ENCODE measurements around the gene DUS1L. TPM values are rescaled to one million over a fixed set of nuclear protein-coding genes. Genes with fewer than 3 reads are reported as not detected.

DUS1L gene
- polyA plus RNA-seq, 2 of the 4 experiments (the other 2 are of a cell fraction): 48.1 to 83.6 TPM

DNA sequence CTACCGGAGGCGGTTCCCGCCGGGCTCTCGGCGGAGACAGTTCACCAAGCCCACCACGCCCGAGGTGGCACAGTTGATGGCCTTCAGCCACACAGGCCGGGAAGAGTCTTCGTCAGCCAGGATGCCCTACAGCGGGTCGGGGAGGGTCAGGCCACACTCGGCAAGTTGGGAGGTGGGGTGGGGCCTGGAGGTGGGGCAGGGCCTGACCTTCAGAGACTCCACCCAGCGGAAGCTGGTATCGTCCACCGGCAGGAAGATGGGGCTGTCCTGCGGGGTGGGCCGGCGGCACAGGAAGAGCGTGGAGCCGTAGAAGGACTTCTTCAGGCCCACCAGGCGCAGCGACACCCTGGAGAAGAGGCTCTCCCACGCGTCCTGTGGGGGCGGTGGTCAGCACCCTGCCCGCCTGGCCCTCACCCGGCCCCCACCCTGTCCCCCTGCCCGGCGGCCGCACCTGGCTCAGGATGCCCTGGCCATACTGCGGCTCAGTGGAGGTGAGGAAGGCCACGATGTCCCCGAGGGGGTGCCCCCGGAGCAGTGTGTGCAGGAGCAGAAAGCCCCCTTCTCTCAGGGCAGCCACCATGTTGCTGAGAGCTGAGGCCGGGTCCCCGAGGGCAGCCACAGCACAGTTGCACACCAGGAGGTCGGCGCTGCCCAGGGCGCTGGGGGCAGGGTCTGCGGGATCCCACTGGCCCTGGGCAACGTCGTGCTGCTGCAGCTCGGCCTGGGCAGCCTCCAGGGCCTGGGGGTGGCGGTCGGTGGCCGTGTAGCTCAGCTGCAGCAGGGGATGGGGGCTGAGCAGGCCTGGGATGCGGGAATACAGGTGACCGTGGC, 19.6 kb upstream of the DUS1L start:
- no peaks in the 10 kb centered on the region for H3K4me1 ChIP-seq
- ATAC-seq (no peak), DNase-seq (ENCODE audit: low read depth in 1 of 2, low spot score in 1 of 2) (no peak), FAIRE-seq (no peak)
- no peak overlapping the region for H3K27ac ChIP-seq
- no peak overlapping the region for H3K4me3 ChIP-seq
- ChIA-PET POLR2A (interaction anchor here (1.4 kb wide), 1 partner anchor 13 kb away, joined by 6 read pairs; the partner anchor contains the start of gene FASN), CTCF (interaction anchor here (0.7 to 1.0 kb wide), 3 partner anchors 49 to 56 kb away, joined by 3 to 4 read pairs (median 3); no protein-coding TSS in a partner anchor)
- H3K9me3 ChIP-seq: no peaks in the 10 kb centered on the region
- TF ChIP-seq RFX5 (IDR thresholded peaks at IDR 0.05) (no peak), FOXS1 (CRISPR knock-in tag; IDR thresholded peaks at IDR 0.05) (no peak), NPAS2 (CRISPR knock-in tag; IDR thresholded peaks at IDR 0.05; ENCODE audit: borderline replicate concordance) (no peak), FOSL2 (IDR thresholded peaks at IDR 0.05) (no peak), FOSL2 (CRISPR knock-in tag; IDR thresholded peaks at IDR 0.05) (no peak), MAFK (IDR thresholded peaks at IDR 0.05; ENCODE audit: partially characterized antibody) (no peak), PHF8 (IDR thresholded peaks at IDR 0.05; ENCODE audit: borderline replicate concordance, low read depth) (no peak), EHMT2 (IDR thresholded peaks at IDR 0.05; ENCODE audit: low read depth) (no peak)
- TF ChIP-seq, protein P1, sequence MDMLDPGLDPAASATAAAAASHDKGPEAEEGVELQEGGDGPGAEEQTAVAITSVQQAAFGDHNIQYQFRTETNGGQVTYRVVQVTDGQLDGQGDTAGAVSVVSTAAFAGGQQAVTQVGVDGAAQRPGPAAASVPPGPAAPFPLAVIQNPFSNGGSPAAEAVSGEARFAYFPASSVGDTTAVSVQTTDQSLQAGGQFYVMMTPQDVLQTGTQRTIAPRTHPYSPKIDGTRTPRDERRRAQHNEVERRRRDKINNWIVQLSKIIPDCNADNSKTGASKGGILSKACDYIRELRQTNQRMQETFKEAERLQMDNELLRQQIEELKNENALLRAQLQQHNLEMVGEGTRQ (IDR thresholded peaks at IDR 0.05): no peak
- WGBS (ENCODE audit: missing lambda C conversion rate): 90% methylated on average over 39 of the region's 49 CpGs
- no peak overlapping the region for H3K4me2 ChIP-seq

GRCh38 chr17:82084373-82085030, 18.9 kb upstream of the DUS1L start:
- TF ChIP-seq PHF8 (IDR thresholded peaks at IDR 0.05; ENCODE audit: borderline replicate concordance, low read depth) (no peak), ESRRA (IDR thresholded peaks at IDR 0.05; ENCODE audit: borderline replicate concordance, low read length) (no peak), CHD4 (IDR thresholded peaks at IDR 0.05; ENCODE audit: borderline replicate concordance) (no peak), FOSL2 (IDR thresholded peaks at IDR 0.05) (no peak), FOSL2 (CRISPR knock-in tag; IDR thresholded peaks at IDR 0.05) (no peak), KDM5A (IDR thresholded peaks at IDR 0.05) (no peak), CBX8 (IDR thresholded peaks at IDR 0.05) (no peak), BCL3 (IDR thresholded peaks at IDR 0.05) (no peak), EHMT2 (IDR thresholded peaks at IDR 0.05; ENCODE audit: low read depth) (no peak), HOXB13 (CRISPR knock-in tag; IDR thresholded peaks at IDR 0.05; ENCODE audit: low read depth) (no peak), NR3C1 (IDR thresholded peaks at IDR 0.05) (no peak)
- TF ChIP-seq, protein P2, sequence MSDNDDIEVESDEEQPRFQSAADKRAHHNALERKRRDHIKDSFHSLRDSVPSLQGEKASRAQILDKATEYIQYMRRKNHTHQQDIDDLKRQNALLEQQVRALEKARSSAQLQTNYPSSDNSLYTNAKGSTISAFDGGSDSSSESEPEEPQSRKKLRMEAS (IDR thresholded peaks at IDR 0.05): no peak
- Histone ChIP-seq H3K4me2 (no peak overlapping the region), H3K27ac (no peak overlapping the region), H3K4me3 (no peak overlapping the region), H3K9me3 (no peaks in the 10 kb centered on the region), H3K4me1 (no peaks in the 10 kb centered on the region)
- CTCF ChIA-PET: interaction anchor here (0.7 to 1.0 kb wide), 2 partner anchors 54 to 56 kb away, joined by 3 to 4 read pairs; no protein-coding TSS in a partner anchor
- 94% methylated on average over 26 of the region's 31 CpGs for WGBS (ENCODE audit: missing lambda C conversion rate)
- ATAC-seq (no peak), DNase-seq (ENCODE audit: low read depth in 1 of 2, low spot score in 1 of 2) (no peak), FAIRE-seq (no peak)
- POLR2A ChIA-PET: interaction anchor here (1.4 kb wide), 1 partner anchor 14 kb away, joined by 6 read pairs; the partner anchor contains the start of gene FASN

DNA sequence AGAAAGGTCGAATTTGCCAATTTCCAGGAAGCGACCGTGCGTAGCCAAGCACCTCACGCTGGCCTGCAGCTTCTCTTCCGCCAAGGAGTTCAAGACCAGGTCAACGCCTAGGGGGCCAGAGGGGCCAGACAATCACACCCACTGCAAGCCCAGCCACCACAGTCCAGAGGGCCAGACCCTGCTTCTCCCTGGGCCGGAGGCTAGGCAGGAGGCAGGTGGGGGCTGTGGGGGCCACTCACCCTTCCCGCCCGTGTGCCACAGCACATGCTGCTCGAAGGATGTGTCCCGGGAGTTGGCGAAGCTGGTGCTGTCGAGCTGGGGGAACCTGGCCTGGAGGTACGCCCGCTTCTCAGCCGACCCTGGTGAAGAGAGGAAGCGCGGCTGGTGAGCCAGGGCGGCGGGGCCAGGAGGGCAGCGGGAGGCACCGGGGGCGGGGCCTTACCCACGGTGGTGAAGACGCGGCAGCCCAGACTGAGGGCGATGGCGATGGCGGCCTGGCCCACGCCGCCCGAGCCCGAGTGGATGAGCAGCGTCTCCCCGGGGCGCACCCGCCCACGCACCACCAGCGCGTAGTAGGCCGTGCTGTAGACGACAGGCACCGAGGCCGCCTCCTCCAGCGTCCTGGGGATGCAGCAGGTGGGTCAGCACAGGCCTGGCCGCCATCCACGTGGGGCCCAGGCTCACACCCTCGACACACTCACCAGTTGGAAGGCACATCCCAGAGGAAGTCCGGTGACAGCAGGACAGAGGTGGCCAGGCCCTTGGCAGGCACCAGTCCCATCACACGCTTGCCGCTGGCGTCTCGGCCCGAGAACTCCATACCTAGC, 18.1 kb upstream of the DUS1L start:
- Histone ChIP-seq H3K4me2 (no peak overlapping the region), H3K27ac (no peak overlapping the region), H3K4me1 (no peaks in the 10 kb centered on the region), H3K9me3 (no peaks in the 10 kb centered on the region), H3K4me3 (no peak overlapping the region)
- TF ChIP-seq CBX2 (IDR thresholded peaks at IDR 0.05; ENCODE audit: borderline replicate concordance, low read depth): no peak
- TF ChIP-seq RARB (CRISPR knock-in tag; IDR thresholded peaks at IDR 0.05): no peak
- TF ChIP-seq FOSB (CRISPR knock-in tag; IDR thresholded peaks at IDR 0.05): no peak
- TF ChIP-seq JUN (IDR thresholded peaks at IDR 0.05): no peak
- TF ChIP-seq FOXS1 (CRISPR knock-in tag; IDR thresholded peaks at IDR 0.05): no peak
- no peak for TF ChIP-seq PBX3 (IDR thresholded peaks at IDR 0.05)
- no peak for TF ChIP-seq PHF8 (IDR thresholded peaks at IDR 0.05; ENCODE audit: borderline replicate concordance, low read depth)
- TF ChIP-seq KDM1A (IDR thresholded peaks at IDR 0.05; ENCODE audit: low read depth): no peak
- TF ChIP-seq ESRRA (IDR thresholded peaks at IDR 0.05; ENCODE audit: borderline replicate concordance, low read length): no peak
- TF ChIP-seq, protein P3, sequence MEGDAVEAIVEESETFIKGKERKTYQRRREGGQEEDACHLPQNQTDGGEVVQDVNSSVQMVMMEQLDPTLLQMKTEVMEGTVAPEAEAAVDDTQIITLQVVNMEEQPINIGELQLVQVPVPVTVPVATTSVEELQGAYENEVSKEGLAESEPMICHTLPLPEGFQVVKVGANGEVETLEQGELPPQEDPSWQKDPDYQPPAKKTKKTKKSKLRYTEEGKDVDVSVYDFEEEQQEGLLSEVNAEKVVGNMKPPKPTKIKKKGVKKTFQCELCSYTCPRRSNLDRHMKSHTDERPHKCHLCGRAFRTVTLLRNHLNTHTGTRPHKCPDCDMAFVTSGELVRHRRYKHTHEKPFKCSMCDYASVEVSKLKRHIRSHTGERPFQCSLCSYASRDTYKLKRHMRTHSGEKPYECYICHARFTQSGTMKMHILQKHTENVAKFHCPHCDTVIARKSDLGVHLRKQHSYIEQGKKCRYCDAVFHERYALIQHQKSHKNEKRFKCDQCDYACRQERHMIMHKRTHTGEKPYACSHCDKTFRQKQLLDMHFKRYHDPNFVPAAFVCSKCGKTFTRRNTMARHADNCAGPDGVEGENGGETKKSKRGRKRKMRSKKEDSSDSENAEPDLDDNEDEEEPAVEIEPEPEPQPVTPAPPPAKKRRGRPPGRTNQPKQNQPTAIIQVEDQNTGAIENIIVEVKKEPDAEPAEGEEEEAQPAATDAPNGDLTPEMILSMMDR (IDR thresholded peaks at IDR 0.05): no peak
- ChIA-PET CTCF (no interaction called here), POLR2A (no interaction called here)
- 93% methylated on average over 53 of the region's 55 CpGs for WGBS (ENCODE audit: missing lambda C conversion rate)
- no peak for FAIRE-seq
- ATAC-seq: no peak
- DNase-seq (ENCODE audit: low read depth in 1 of 2, low spot score in 1 of 2): no peak
